ENCODE data around the gene LMF1. TPM values are rescaled to one million over a fixed set of nuclear protein-coding genes. Genes with fewer than 3 reads are reported as not detected.
"Not testable (repeated sequence)": the region's sequence is repeated elsewhere in the genome, so short reads cannot be mapped to it uniquely, and the experiment has no call there.

LMF1 gene
- total RNA-seq, 1 experiment from 2014 or later, result 29.9 TPM

- DNase-seq (ENCODE audit: low read depth), result no peak
Observed at GRCh38 chr16:972316-973002, 1.7 kb upstream of the LMF1 start.

- no peak for DNase-seq (ENCODE audit: low read depth)
Observed at GRCh38 chr16:971981-972315, 1.2 kb upstream of the LMF1 start.

- no peak for DNase-seq (ENCODE audit: low read depth)
Observed at GRCh38 chr16:971582-971905, 760 bp upstream of the LMF1 start.

- DNase-seq (ENCODE audit: low read depth), result no peak
Observed at GRCh38 chr16:970386-970765, 408 bp downstream of the LMF1 start.

GRCh38 chr16:969508-970385 is 1.0 kb downstream of the LMF1 start:
- DNase-seq (ENCODE audit: low read depth), result no peak

GRCh38 chr16:968620-969019 is 2.2 kb downstream of the LMF1 start:
- DNase-seq (ENCODE audit: low read depth), result no peak

GRCh38 chr16:967546-968295 is 3.1 kb downstream of the LMF1 start:
- DNase-seq (ENCODE audit: low read depth), result no peak

GRCh38 chr16:967077-967541 is 3.7 kb downstream of the LMF1 start:
- DNase-seq (ENCODE audit: low read depth), result no peak

GRCh38 chr16:966505-966904 is 4.3 kb downstream of the LMF1 start:
- no peak for DNase-seq (ENCODE audit: low read depth)

- no peak for DNase-seq (ENCODE audit: low read depth)
Observed at GRCh38 chr16:966035-966434, 4.7 kb downstream of the LMF1 start.

GRCh38 chr16:965487-965886 is 5.3 kb downstream of the LMF1 start:
- DNase-seq (ENCODE audit: low read depth), result no peak

- no peak for DNase-seq (ENCODE audit: low read depth)
Observed at GRCh38 chr16:965036-965395, 5.8 kb downstream of the LMF1 start.

- DNase-seq (ENCODE audit: low read depth), result peak; percentile 93
Observed at GRCh38 chr16:964356-965035, 6.3 kb downstream of the LMF1 start.

- peak; percentile 17 for DNase-seq (ENCODE audit: low read depth)
Observed at GRCh38 chr16:963913-964312, 6.9 kb downstream of the LMF1 start.

- DNase-seq (ENCODE audit: low read depth), result no peak
Observed at GRCh38 chr16:962901-963814, 7.6 kb downstream of the LMF1 start.

GRCh38 chr16:962366-962765 is 8.4 kb downstream of the LMF1 start:
- no peak for DNase-seq (ENCODE audit: low read depth)

GRCh38 chr16:959232-960040 is 11.3 kb downstream of the LMF1 start:
- DNase-seq (ENCODE audit: low read depth), result no peak

GRCh38 chr16:955766-956165 is 15.0 kb downstream of the LMF1 start:
- DNase-seq (ENCODE audit: low read depth), result not testable (repeated sequence)

GRCh38 chr16:953818-954217 is 17.0 kb downstream of the LMF1 start:
- not testable (repeated sequence) for DNase-seq (ENCODE audit: low read depth)

GRCh38 chr16:952321-952720 is 18.5 kb downstream of the LMF1 start:
- DNase-seq (ENCODE audit: low read depth), result no peak

Measured in LHCN-M2 (cell line).